HepG2 (cell line): ENCODE measurements around the gene FOSB. TPM values are rescaled to one million over a fixed set of nuclear protein-coding genes. Genes with fewer than 3 reads are reported as not detected.

ENCODE experiments used
- CCDC6 ChIP-seq: sonication (generic); formaldehyde crosslinking; IDR thresholded peaks from 2 replicates; pipeline ENCODE4 v1.8.1; 2022; ENCODE audit warnings: mild to moderate bottlenecking, missing genetic modification reagents, moderate library complexity
- FOXK2 ChIP-seq: fragments of 450-650 bp; IDR thresholded peaks from 2 replicates; pipeline ENCODE4 v1.6.1; 2016
- FOXP1 ChIP-seq, 2 experiments: fragments of 450-650 bp in 1 of 2; IDR thresholded peaks; 2 replicates each; pipeline ENCODE4 v1.6.1; 2017 to 2018; ENCODE audit warnings: antibody characterized with exemption in 1 of 2
- HCFC1 ChIP-seq: fragments of 150-350 bp; IDR thresholded peaks from 2 replicates; pipeline ENCODE4 v1.6.1; 2014; ENCODE audit warnings: low read depth, low read length
- HDAC1 ChIP-seq: sonication (generic); formaldehyde crosslinking; IDR thresholded peaks from 2 replicates; pipeline ENCODE4 v1.5.1; 2020; ENCODE audit warnings: mild to moderate bottlenecking, missing genetic modification reagents
- JUN ChIP-seq: sonication (generic); formaldehyde crosslinking; IDR thresholded peaks from 2 replicates; pipeline ENCODE4 v1.4.0; 2020; ENCODE audit warnings: mild to moderate bottlenecking, missing genetic modification reagents
- KAT2B ChIP-seq: fragments of 150-350 bp; IDR thresholded peaks from 2 replicates; pipeline ENCODE4 v1.6.1; 2014; ENCODE audit warnings: low read depth, low read length, borderline replicate concordance
- MED8 ChIP-seq: sonication (generic); formaldehyde crosslinking; IDR thresholded peaks from 2 replicates; pipeline ENCODE4 v1.8.1; 2023; ENCODE audit warnings: mild to moderate bottlenecking, missing genetic modification reagents; ENCODE audit not compliant: insufficient replicate concordance
- MEIS2 ChIP-seq: sonication (generic); formaldehyde crosslinking; IDR thresholded peaks from 2 replicates; pipeline ENCODE4 v1.9.0; 2021; ENCODE audit warnings: mild to moderate bottlenecking, missing genetic modification reagents
- MTA3 ChIP-seq: sonication (generic); formaldehyde crosslinking; IDR thresholded peaks from 2 replicates; pipeline ENCODE4 v1.4.0; 2020; ENCODE audit warnings: missing genetic modification reagents
- MTF2 ChIP-seq: sonication (generic); formaldehyde crosslinking; IDR thresholded peaks from 2 replicates; pipeline ENCODE4 v1.5.0; 2020; ENCODE audit warnings: missing genetic modification reagents, borderline replicate concordance
- NCOA1 ChIP-seq: sonication (generic); formaldehyde crosslinking; IDR thresholded peaks from 2 replicates; pipeline ENCODE4 v1.9.0; 2021; ENCODE audit warnings: missing genetic modification reagents
- PRPF4 ChIP-seq: fragments of 200-400 bp; formaldehyde crosslinking; IDR thresholded peaks from 2 replicates; pipeline ENCODE4 v1.6.1; 2016; ENCODE audit warnings: low read length, low read depth; ENCODE audit not compliant: poor library complexity, severe bottlenecking
- REL ChIP-seq: sonication (generic); formaldehyde crosslinking; conservative IDR thresholded peaks from 2 replicates; pipeline ENCODE4 v1.8.0; 2022; ENCODE audit warnings: mild to moderate bottlenecking, missing genetic modification reagents, moderate library complexity
- RFXANK ChIP-seq: IDR thresholded peaks from 2 replicates; pipeline ENCODE4 v1.6.1; 2016
- SATB2 ChIP-seq: sonication (generic); formaldehyde crosslinking; IDR thresholded peaks from 2 replicates; pipeline ENCODE4 v1.5.0; 2020; ENCODE audit warnings: missing genetic modification reagents
- SMARCC2 ChIP-seq: fragments of 450-650 bp; IDR thresholded peaks from 2 replicates; pipeline ENCODE4 v1.6.1; 2017; ENCODE audit warnings: antibody characterized with exemption, mild to moderate bottlenecking
- SMARCE1 ChIP-seq: fragments of 450-650 bp; IDR thresholded peaks from 2 replicates; pipeline ENCODE4 v1.6.1; 2017; ENCODE audit warnings: borderline replicate concordance
- TCF7 ChIP-seq: sonication (generic); IDR thresholded peaks from 2 replicates; pipeline ENCODE4 v1.6.1; 2016; ENCODE audit warnings: antibody characterized with exemption, low read depth
- ZIK1 ChIP-seq: sonication (generic); formaldehyde crosslinking; IDR thresholded peaks from 2 replicates; pipeline ENCODE4 v1.5.0; 2020; ENCODE audit warnings: mild to moderate bottlenecking, low read depth, missing genetic modification reagents, borderline replicate concordance
- ZNF343 ChIP-seq: sonication (generic); formaldehyde crosslinking; IDR thresholded peaks from 2 replicates; pipeline ENCODE4 v1.4.0; 2020; ENCODE audit warnings: mild to moderate bottlenecking, missing genetic modification reagents
- ZNF431 ChIP-seq: sonication (generic); formaldehyde crosslinking; IDR thresholded peaks from 2 replicates; pipeline ENCODE4 v1.9.0; 2022; ENCODE audit warnings: missing genetic modification reagents, low read depth, mild to moderate bottlenecking, borderline replicate concordance
- ZNF564 ChIP-seq: sonication (generic); formaldehyde crosslinking; IDR thresholded peaks from 2 replicates; pipeline ENCODE4 v1.8.1; 2023; ENCODE audit warnings: mild to moderate bottlenecking, missing genetic modification reagents
- ZNF672 ChIP-seq: sonication (generic); formaldehyde crosslinking; IDR thresholded peaks from 2 replicates; pipeline ENCODE4 v1.8.1; 2022; ENCODE audit warnings: missing genetic modification reagents
- ZNF768 ChIP-seq: sonication (generic); formaldehyde crosslinking; IDR thresholded peaks from 2 replicates; pipeline ENCODE4 v1.4.0; 2020; ENCODE audit warnings: missing genetic modification reagents
- ZSCAN30 ChIP-seq: sonication (generic); formaldehyde crosslinking; IDR thresholded peaks from 2 replicates; pipeline ENCODE4 v1.5.0; 2020; ENCODE audit warnings: mild to moderate bottlenecking, missing genetic modification reagents
- ZSCAN31 ChIP-seq: sonication (generic); formaldehyde crosslinking; IDR thresholded peaks from 2 replicates; pipeline ENCODE4 v1.5.0; 2020; ENCODE audit warnings: low read depth, mild to moderate bottlenecking, missing genetic modification reagents
- polyA plus RNA-seq, 8 experiments: library from polyadenylated mRNA; depleted of rRNA in 3 of 8; stranded (reverse) in 7 of 8; unstranded in 1 of 8; fragments of >200 nt; fragmentation: Illumina TruSeq in 4 of 8; extraction: Trizol in 4 of 8; gene quantifications; 2 replicates each; pipeline versions ENCODE4 v1.2.1 to v1.2.3, GENCODE V29; 2011 to 2016; ENCODE audit warnings: low read depth in 4 of 8, missing spikeins in 1 of 8, mixed read lengths in 1 of 8; ENCODE audit not compliant: insufficient read depth in 1 of 8
- total RNA-seq, 5 experiments: library from RNA; depleted of rRNA; stranded (reverse); fragments of >200 nt; fragmentation: Illumina TruSeq; extraction: Trizol; gene quantifications; 2 replicates each; pipeline ENCODE4 v1.2.3, GENCODE V29; 2016; ENCODE audit warnings: low read depth in 1 of 5
- TF ChIP-seq, protein P1 (sequence below): fragments of 450-650 bp; IDR thresholded peaks from 2 replicates; pipeline ENCODE4 v1.6.1; 2017
- TF ChIP-seq, protein P2 (sequence below): sonication (generic); formaldehyde crosslinking; conservative IDR thresholded peaks from 2 replicates; pipeline ENCODE4 v1.8.0; 2022; ENCODE audit warnings: mild to moderate bottlenecking, moderate library complexity, missing genetic modification reagents

The FOSB gene
- total and polyA plus RNA-seq, 2 of the 13 experiments (the other 11 are each of a cell fraction or from before 2014, with no cell fraction given), result 2.8 to 6.0 TPM

DNA sequence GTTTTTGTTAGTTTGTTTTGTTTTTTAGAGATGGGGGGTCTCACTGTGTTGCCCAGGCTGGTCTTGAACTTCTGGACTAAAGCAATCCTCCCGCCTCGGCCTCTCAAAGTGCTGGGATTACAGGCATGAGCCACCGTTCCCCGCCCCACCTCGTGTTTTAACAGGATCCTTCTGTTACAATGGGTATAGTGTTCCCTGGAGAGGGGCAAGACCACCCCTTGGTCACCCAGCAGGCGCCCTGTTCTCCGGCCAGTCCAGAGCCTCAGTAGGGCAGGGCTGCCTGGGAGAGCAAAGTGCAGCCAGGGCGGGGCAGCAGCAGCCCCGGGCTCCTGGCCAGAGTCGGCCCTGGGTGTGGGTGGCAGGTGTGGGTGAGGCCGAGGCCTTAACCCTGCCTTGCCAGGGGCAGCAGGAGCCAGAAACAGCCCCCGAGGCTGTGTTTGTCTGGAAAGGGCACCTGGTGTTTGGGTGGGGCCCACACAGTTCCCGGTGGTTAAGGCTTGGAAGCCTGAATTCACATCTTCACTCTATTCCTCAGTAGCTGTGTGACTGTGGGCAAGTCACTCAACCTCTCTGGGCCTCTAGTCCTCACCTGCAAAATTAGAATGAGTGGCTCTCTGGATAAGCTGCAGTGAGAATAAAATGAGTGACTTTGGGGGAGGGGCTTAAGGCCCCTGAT lies 46.7 kb downstream of the FOSB start (continued):
- TF ChIP-seq, protein P1, sequence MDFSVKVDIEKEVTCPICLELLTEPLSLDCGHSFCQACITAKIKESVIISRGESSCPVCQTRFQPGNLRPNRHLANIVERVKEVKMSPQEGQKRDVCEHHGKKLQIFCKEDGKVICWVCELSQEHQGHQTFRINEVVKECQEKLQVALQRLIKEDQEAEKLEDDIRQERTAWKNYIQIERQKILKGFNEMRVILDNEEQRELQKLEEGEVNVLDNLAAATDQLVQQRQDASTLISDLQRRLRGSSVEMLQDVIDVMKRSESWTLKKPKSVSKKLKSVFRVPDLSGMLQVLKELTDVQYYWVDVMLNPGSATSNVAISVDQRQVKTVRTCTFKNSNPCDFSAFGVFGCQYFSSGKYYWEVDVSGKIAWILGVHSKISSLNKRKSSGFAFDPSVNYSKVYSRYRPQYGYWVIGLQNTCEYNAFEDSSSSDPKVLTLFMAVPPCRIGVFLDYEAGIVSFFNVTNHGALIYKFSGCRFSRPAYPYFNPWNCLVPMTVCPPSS, result no peak
- TF ChIP-seq, protein P2, sequence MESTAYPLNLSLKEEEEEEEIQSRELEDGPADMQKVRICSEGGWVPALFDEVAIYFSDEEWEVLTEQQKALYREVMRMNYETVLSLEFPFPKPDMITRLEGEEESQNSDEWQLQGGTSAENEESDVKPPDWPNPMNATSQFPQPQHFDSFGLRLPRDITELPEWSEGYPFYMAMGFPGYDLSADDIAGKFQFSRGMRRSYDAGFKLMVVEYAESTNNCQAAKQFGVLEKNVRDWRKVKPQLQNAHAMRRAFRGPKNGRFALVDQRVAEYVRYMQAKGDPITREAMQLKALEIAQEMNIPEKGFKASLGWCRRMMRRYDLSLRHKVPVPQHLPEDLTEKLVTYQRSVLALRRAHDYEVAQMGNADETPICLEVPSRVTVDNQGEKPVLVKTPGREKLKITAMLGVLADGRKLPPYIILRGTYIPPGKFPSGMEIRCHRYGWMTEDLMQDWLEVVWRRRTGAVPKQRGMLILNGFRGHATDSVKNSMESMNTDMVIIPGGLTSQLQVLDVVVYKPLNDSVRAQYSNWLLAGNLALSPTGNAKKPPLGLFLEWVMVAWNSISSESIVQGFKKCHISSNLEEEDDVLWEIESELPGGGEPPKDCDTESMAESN (CRISPR knock-in tag), result no peak
- TF ChIP-seq MTA3 (CRISPR knock-in tag) (no peak), ZNF431 (CRISPR knock-in tag) (no peak), SMARCC2 (no peak), CCDC6 (CRISPR knock-in tag) (0 out of 2 replicates have a peak, but pooled peaks have one; percentile 18), RFXANK (CRISPR knock-in tag) (no peak), SATB2 (CRISPR knock-in tag) (no peak), TCF7 (no peak), HDAC1 (CRISPR knock-in tag) (peak; percentile 48; the same call in 1 of the 2 replicates), MED8 (no peak), NCOA1 (no peak), PRPF4 (no peak), FOXK2 (no peak), ZSCAN31 (no peak), ZNF768 (CRISPR knock-in tag) (peak; percentile 100), KAT2B (no peak), ZIK1 (CRISPR knock-in tag) (no peak), ZNF564 (CRISPR knock-in tag) (0 out of 2 replicates have a peak, but pooled peaks have one; percentile 38), JUN (CRISPR knock-in tag) (no peak), MTF2 (no peak), MEIS2 (no peak), ZNF672 (CRISPR knock-in tag) (no peak), HCFC1 (no peak), ZSCAN30 (CRISPR knock-in tag) (no peak; the same call in 1 of the 2 replicates), FOXP1 (IDR thresholded peaks at IDR 0.05) (no peak), FOXP1 (CRISPR knock-in tag; IDR thresholded peaks at IDR 0.05) (peak; percentile 25; the same call in 1 of the 2 replicates), REL (CRISPR knock-in tag) (no peak), ZNF343 (no peak), SMARCE1 (no peak)
